ENCODE measurements around the gene BMP7.

GRCh38 chr20:57200882-57201695 is 65.4 kb downstream of the BMP7 start:
- TF ChIP-seq CTCF (conservative IDR thresholded peaks at IDR 0.05; ENCODE audit: low read length): no peak
- TF ChIP-seq EZH2phosphoT487 (IDR thresholded peaks at IDR 0.05; ENCODE audit: borderline replicate concordance): no peak
